ENCODE results near the gene IGFN1. TPM values are rescaled to one million over a fixed set of nuclear protein-coding genes. Genes with fewer than 3 reads are reported as not detected.

The IGFN1 gene
- total RNA-seq, 1 experiment from 2014 or later: 0.04 TPM

- Histone ChIP-seq H3K36me3 (ENCODE audit: low read depth, low read length) (no peaks in the 10 kb centered on the region), H3K79me2 (ENCODE audit: low read length) (no peaks in the 10 kb centered on the region), H3K9ac (ENCODE audit: low read length) (no peak overlapping the region), H3K27me3 (ENCODE audit: low read length) (peaks cover 33% of the 10 kb centered on the region), H3K4me3 (ENCODE audit: low read length) (no peak overlapping the region), H4K20me1 (ENCODE audit: low read length) (no peaks in the 10 kb centered on the region), H3K4me1 (ENCODE audit: insufficient read depth, low read length) (no peaks in the 10 kb centered on the region), H2AFZ (ENCODE audit: low read length) (no peak overlapping the region), H3F3A (ENCODE audit: low read length, unreplicated experiment) (no peaks in the 10 kb centered on the region), H3K9me2 (replicated peaks; ENCODE audit: low read length) (no peaks in the 10 kb centered on the region), H3K4me2 (ENCODE audit: low read length) (no peak overlapping the region), H3K27ac (ENCODE audit: low read length) (no peak overlapping the region), H3K9me3 (ENCODE audit: low read length) (no peaks in the 10 kb centered on the region)
- ATAC-seq (no peak), DNase-seq (no peak)
- intact Hi-C loops (cut with micrococcal nuclease): no loop called here
- BruUV-seq (replicated peaks): no TSS peak
- CTCF ChIA-PET: no interaction called here
- TF ChIP-seq EZH2phosphoT487 (IDR thresholded peaks at IDR 0.05; ENCODE audit: borderline replicate concordance, low read length) (no peak), CTCF (conservative IDR thresholded peaks at IDR 0.05; ENCODE audit: low read depth, low read length) (no peak), EZH2 (IDR thresholded peaks at IDR 0.05; ENCODE audit: low read length, unreplicated experiment) (no peak)
- POLR2A ChIA-PET (ENCODE audit: unreplicated experiment): no interaction called here
Measured at GRCh38 chr1:201215531-201216357, 25.1 kb downstream of the IGFN1 start.

- no peaks in the 10 kb centered on the region for H3K79me2 ChIP-seq (ENCODE audit: low read length)
- CTCF ChIA-PET: no interaction called here
- no peaks in the 10 kb centered on the region for H4K20me1 ChIP-seq (ENCODE audit: low read length)
- DNase-seq (no peak), ATAC-seq (no peak)
- intact Hi-C loops (cut with micrococcal nuclease): no loop called here
- TF ChIP-seq CTCF (conservative IDR thresholded peaks at IDR 0.05; ENCODE audit: low read depth, low read length): no peak
- no peak for TF ChIP-seq EZH2phosphoT487 (IDR thresholded peaks at IDR 0.05; ENCODE audit: borderline replicate concordance, low read length)
- TF ChIP-seq EZH2 (IDR thresholded peaks at IDR 0.05; ENCODE audit: low read length, unreplicated experiment): no peak
- no peak overlapping the region for H3K9ac ChIP-seq (ENCODE audit: low read length)
- H2AFZ ChIP-seq (ENCODE audit: low read length): no peak overlapping the region
- BruUV-seq (replicated peaks): no TSS peak
- no peaks in the 10 kb centered on the region for H3K9me3 ChIP-seq (ENCODE audit: low read length)
- H3K27ac ChIP-seq (ENCODE audit: low read length): no peak overlapping the region
- peaks cover 29% of the 10 kb centered on the region for H3K27me3 ChIP-seq (ENCODE audit: low read length)
- POLR2A ChIA-PET (ENCODE audit: unreplicated experiment): no interaction called here
- no peaks in the 10 kb centered on the region for H3F3A ChIP-seq (ENCODE audit: low read length, unreplicated experiment)
- no peak overlapping the region for H3K4me3 ChIP-seq (ENCODE audit: low read length)
- no peaks in the 10 kb centered on the region for H3K36me3 ChIP-seq (ENCODE audit: low read depth, low read length)
- H3K4me2 ChIP-seq (ENCODE audit: low read length): no peak overlapping the region
- no peaks in the 10 kb centered on the region for H3K9me2 ChIP-seq (replicated peaks; ENCODE audit: low read length)
- no peaks in the 10 kb centered on the region for H3K4me1 ChIP-seq (ENCODE audit: insufficient read depth, low read length)
Measured at GRCh38 chr1:201216395-201217085, 25.9 kb downstream of the IGFN1 start.

GRCh38 chr1:201217146-201217545, 26.5 kb downstream of the IGFN1 start:
- no peaks in the 10 kb centered on the region for H3F3A ChIP-seq (ENCODE audit: low read length, unreplicated experiment)
- no peaks in the 10 kb centered on the region for H3K79me2 ChIP-seq (ENCODE audit: low read length)
- intact Hi-C loops (cut with micrococcal nuclease): no loop called here
- H3K4me2 ChIP-seq (ENCODE audit: low read length): no peak overlapping the region
- DNase-seq (no peak), ATAC-seq (no peak)
- H3K27me3 ChIP-seq (ENCODE audit: low read length): peaks cover 23% of the 10 kb centered on the region
- CTCF ChIA-PET: interaction anchor here (1.1 kb wide), 1 partner anchor 9 kb away, joined by 3 read pairs; no protein-coding TSS in a partner anchor
- H3K36me3 ChIP-seq (ENCODE audit: low read depth, low read length): no peaks in the 10 kb centered on the region
- no peak overlapping the region for H3K4me3 ChIP-seq (ENCODE audit: low read length)
- no peaks in the 10 kb centered on the region for H3K9me2 ChIP-seq (replicated peaks; ENCODE audit: low read length)
- H3K9me3 ChIP-seq (ENCODE audit: low read length): no peaks in the 10 kb centered on the region
- BruUV-seq (replicated peaks): no TSS peak
- H4K20me1 ChIP-seq (ENCODE audit: low read length): no peaks in the 10 kb centered on the region
- POLR2A ChIA-PET (ENCODE audit: unreplicated experiment): no interaction called here
- no peak overlapping the region for H3K9ac ChIP-seq (ENCODE audit: low read length)
- no peak overlapping the region for H2AFZ ChIP-seq (ENCODE audit: low read length)
- no peak overlapping the region for H3K27ac ChIP-seq (ENCODE audit: low read length)
- no peaks in the 10 kb centered on the region for H3K4me1 ChIP-seq (ENCODE audit: insufficient read depth, low read length)
- no peak for TF ChIP-seq CTCF (conservative IDR thresholded peaks at IDR 0.05; ENCODE audit: low read depth, low read length)
- TF ChIP-seq EZH2 (IDR thresholded peaks at IDR 0.05; ENCODE audit: low read length, unreplicated experiment): no peak
- TF ChIP-seq EZH2phosphoT487 (IDR thresholded peaks at IDR 0.05; ENCODE audit: borderline replicate concordance, low read length): no peak
